ENCODE measurements around the gene RPRD1B.

- TF ChIP-seq EP300 (IDR thresholded peaks at IDR 0.05): no peak
- TF ChIP-seq MAX (IDR thresholded peaks at IDR 0.05): no peak
- no peak for TF ChIP-seq MAZ (IDR thresholded peaks at IDR 0.05; ENCODE audit: borderline replicate concordance, low read depth, low read length)
- no peak for TF ChIP-seq CTCF (IDR thresholded peaks at IDR 0.05)
- TF ChIP-seq CHD2 (IDR thresholded peaks at IDR 0.05; ENCODE audit: low read length, partially characterized antibody): no peak
- TF ChIP-seq HMGXB4 (CRISPR knock-in tag; IDR thresholded peaks at IDR 0.05; ENCODE audit: borderline replicate concordance): no peak
- TF ChIP-seq MYC (IDR thresholded peaks at IDR 0.05; ENCODE audit: borderline replicate concordance, low read length): no peak
- no peak for TF ChIP-seq POLR2AphosphoS2 (conservative IDR thresholded peaks at IDR 0.05; ENCODE audit: low read length)
- TF ChIP-seq USF2 (IDR thresholded peaks at IDR 0.05): no peak
- no peak for TF ChIP-seq JUNB (IDR thresholded peaks at IDR 0.05)
- no peak for TF ChIP-seq SMC3 (IDR thresholded peaks at IDR 0.05)
- TF ChIP-seq EHMT2 (IDR thresholded peaks at IDR 0.05; ENCODE audit: low read depth): no peak
Observed at GRCh38 chr20:38114353-38114791, 80.8 kb downstream of the RPRD1B start.

All from A549 (cell line).